H9 (cell line): Measurements from ENCODE around the gene SDK1. TPM values are rescaled to one million over a fixed set of nuclear protein-coding genes. Genes with fewer than 3 reads are reported as not detected.

ENCODE experiments used
- DNase-seq: peaks from one replicate; pipeline ENCODE4 v3.0.0-alpha.2; 2017
- H2AFZ ChIP-seq: one replicate; pipeline ENCODE4 v1.6.1; 2013; ENCODE audit warnings: mild to moderate bottlenecking, low read length, control low read depth, moderate library complexity
- H2AK5ac ChIP-seq: 2 replicates; pipeline ENCODE4 v1.6.1; 2013; ENCODE audit warnings: low read length, control low read depth, mixed read lengths; ENCODE audit not compliant: insufficient read length
- H2BK120ac ChIP-seq: one replicate; pipeline ENCODE4 v1.6.1; 2013; ENCODE audit warnings: low read depth, mild to moderate bottlenecking, low read length, control low read depth, inconsistent platforms; ENCODE audit not compliant: poor library complexity, severe bottlenecking
- H2BK12ac ChIP-seq: 2 replicates; pipeline ENCODE4 v1.6.1; 2013; ENCODE audit warnings: low read length, control low read depth, mixed read lengths, low read depth; ENCODE audit not compliant: insufficient read length
- H2BK15ac ChIP-seq: 2 replicates; pipeline ENCODE4 v1.6.1; 2013; ENCODE audit warnings: low read depth, low read length, control low read depth
- H2BK20ac ChIP-seq: one replicate; pipeline ENCODE4 v1.6.1; 2013; ENCODE audit warnings: low read depth, mild to moderate bottlenecking, low read length, control low read depth, inconsistent platforms; ENCODE audit not compliant: poor library complexity, severe bottlenecking
- H2BK5ac ChIP-seq: 2 replicates; pipeline ENCODE4 v1.6.1; 2013; ENCODE audit warnings: low read length, control low read depth, mixed read lengths; ENCODE audit not compliant: insufficient read length
- H3K14ac ChIP-seq: 2 replicates; pipeline ENCODE4 v1.6.1; 2013; ENCODE audit warnings: low read length, control low read depth; ENCODE audit not compliant: insufficient read depth
- H3K18ac ChIP-seq: 2 replicates; pipeline ENCODE4 v1.6.1; 2013; ENCODE audit warnings: low read depth, mild to moderate bottlenecking, mixed read lengths, low read length, control low read depth; ENCODE audit not compliant: insufficient read length
- H3K23ac ChIP-seq: 2 replicates; pipeline ENCODE4 v1.6.1; 2013; ENCODE audit warnings: low read length, control low read depth, mixed read lengths, low read depth; ENCODE audit not compliant: insufficient read length
- H3K23me2 ChIP-seq: 2 replicates; pipeline ENCODE4 v1.6.1; 2013; ENCODE audit warnings: low read depth, mild to moderate bottlenecking, mixed read lengths, low read length, control low read depth; ENCODE audit not compliant: insufficient read length, poor library complexity, severe bottlenecking
- H3K27ac ChIP-seq: 2 replicates; pipeline ENCODE4 v1.5.1; 2013; ENCODE audit warnings: low read length, control low read depth, mixed read lengths, low read depth; ENCODE audit not compliant: insufficient read length
- H3K27me3 ChIP-seq: 2 replicates; pipeline ENCODE4 v1.6.1; 2013; ENCODE audit warnings: low read length, control low read depth, inconsistent platforms; ENCODE audit not compliant: insufficient read depth
- H3K4ac ChIP-seq: 2 replicates; pipeline ENCODE4 v1.6.1; 2013; ENCODE audit warnings: low read depth, mild to moderate bottlenecking, control low read depth, inconsistent platforms, low read length, moderate library complexity
- H3K4me1 ChIP-seq: 2 replicates; pipeline ENCODE4 v1.6.1; 2013; ENCODE audit warnings: low read length, control low read depth, inconsistent platforms; ENCODE audit not compliant: insufficient read depth
- H3K4me2 ChIP-seq: 2 replicates; pipeline ENCODE4 v1.6.1; 2013; ENCODE audit warnings: low read length, control low read depth, mixed read lengths; ENCODE audit not compliant: insufficient read length, insufficient read depth
- H3K56ac ChIP-seq: 2 replicates; pipeline ENCODE4 v1.6.1; 2013; ENCODE audit warnings: low read depth, mild to moderate bottlenecking, mixed read lengths, low read length, control low read depth; ENCODE audit not compliant: insufficient read length
- H3K79me1 ChIP-seq: 2 replicates; pipeline ENCODE4 v1.6.1; 2013; ENCODE audit warnings: low read depth, mild to moderate bottlenecking, moderate library complexity, low read length, control low read depth, inconsistent platforms; ENCODE audit not compliant: insufficient read depth, poor library complexity, severe bottlenecking
- H3K79me2 ChIP-seq: 2 replicates; pipeline ENCODE4 v1.6.1; 2013; ENCODE audit warnings: low read length, control low read depth, inconsistent platforms; ENCODE audit not compliant: insufficient read depth
- H3K9ac ChIP-seq: 2 replicates; pipeline ENCODE4 v1.6.1; 2013; ENCODE audit warnings: low read length, control low read depth, mixed read lengths; ENCODE audit not compliant: insufficient read length; ENCODE audit errors: extremely low read depth
- H3K9me3 ChIP-seq: one replicate; pipeline ENCODE4 v1.6.1; 2013; ENCODE audit warnings: low read depth, low read length, inconsistent platforms; ENCODE audit not compliant: control insufficient read depth
- H3T11ph ChIP-seq: one replicate; pipeline ENCODE4 v1.6.1; 2013; ENCODE audit warnings: mild to moderate bottlenecking, low read length, control low read depth, inconsistent platforms
- H4K20me1 ChIP-seq: one replicate; pipeline ENCODE4 v1.6.1; 2013; ENCODE audit not compliant: control insufficient read depth, insufficient read length, insufficient read depth
- H4K5ac ChIP-seq: 2 replicates; pipeline ENCODE4 v1.6.1; 2013; ENCODE audit warnings: low read depth, mild to moderate bottlenecking, mixed read lengths, low read length, control low read depth; ENCODE audit not compliant: insufficient read length
- H4K8ac ChIP-seq: replicated peaks from 2 replicates; pipeline ENCODE4 v1.6.1; 2013; ENCODE audit warnings: low read length, control low read depth, mixed read lengths, low read depth; ENCODE audit not compliant: insufficient read length
- H4K91ac ChIP-seq: 2 replicates; pipeline ENCODE4 v1.6.1; 2013; ENCODE audit warnings: low read depth, mild to moderate bottlenecking, moderate library complexity, mixed read lengths, low read length, control low read depth; ENCODE audit not compliant: insufficient read length
- H3K27ac Mint-ChIP-seq, 3 experiments: 2 replicates in 2 of 3; 3 replicates in 1 of 3; pipeline ENCODE4 v1.8.0; 2020 to 2021; ENCODE audit warnings: mixed read lengths in 3 of 3, mild to moderate bottlenecking in 1 of 3, moderate library complexity in 1 of 3
- H3K27me3 Mint-ChIP-seq: 2 replicates; pipeline ENCODE4 v1.8.0; 2021; ENCODE audit warnings: low read depth, mild to moderate bottlenecking, moderate library complexity, mixed read lengths
- H3K36me3 Mint-ChIP-seq, 3 experiments: 2 replicates in 2 of 3; 3 replicates in 1 of 3; pipeline ENCODE4 v1.8.0; 2020 to 2021; ENCODE audit warnings: low read depth in 3 of 3, mixed read lengths in 3 of 3; ENCODE audit not compliant: insufficient read depth in 1 of 3
- H3K4me1 Mint-ChIP-seq, 2 experiments: 2 replicates each; pipeline ENCODE4 v1.8.0; 2020; ENCODE audit warnings: mixed read lengths in 2 of 2
- H3K4me3 Mint-ChIP-seq, 2 experiments: 2 replicates in 1 of 2; 3 replicates in 1 of 2; pipeline ENCODE4 v1.8.0; 2020 to 2021; ENCODE audit warnings: mild to moderate bottlenecking in 2 of 2, mixed read lengths in 2 of 2, moderate library complexity in 1 of 2
- H3K9me3 Mint-ChIP-seq, 2 experiments: 2 replicates in 1 of 2; 3 replicates in 1 of 2; pipeline ENCODE4 v1.8.0; 2020; ENCODE audit warnings: mild to moderate bottlenecking in 2 of 2, mixed read lengths in 2 of 2, moderate library complexity in 1 of 2
- WGBS: extraction: QIAGEN DNeasy Blood & Tissue Kit; methylation state at CpG from one replicate; pipeline ENCODE4 v1.1.7; 2013; ENCODE audit warnings: missing lambda C conversion rate, low lambda C conversion rate, mixed read lengths; ENCODE audit not compliant: insufficient read length; ENCODE audit errors: extremely low coverage; 5-methylcytosine and 5-hydroxymethylcytosine counted together
- total RNA-seq: library from RNA; stranded (reverse); gene quantifications from 2 replicates; pipeline ENCODE4 v1.2.1, GENCODE V29; 2021
- TF ChIP-seq, protein P1 (sequence below): fragments of 200-600 bp; sonication (generic); conservative IDR thresholded peaks from 3 replicates; pipeline ENCODE4 v1.8.0; 2021; ENCODE audit warnings: antibody characterized with exemption, mild to moderate bottlenecking

Gene SDK1
- total RNA-seq, 1 experiment from 2014 or later: 8.7 TPM

DNA sequence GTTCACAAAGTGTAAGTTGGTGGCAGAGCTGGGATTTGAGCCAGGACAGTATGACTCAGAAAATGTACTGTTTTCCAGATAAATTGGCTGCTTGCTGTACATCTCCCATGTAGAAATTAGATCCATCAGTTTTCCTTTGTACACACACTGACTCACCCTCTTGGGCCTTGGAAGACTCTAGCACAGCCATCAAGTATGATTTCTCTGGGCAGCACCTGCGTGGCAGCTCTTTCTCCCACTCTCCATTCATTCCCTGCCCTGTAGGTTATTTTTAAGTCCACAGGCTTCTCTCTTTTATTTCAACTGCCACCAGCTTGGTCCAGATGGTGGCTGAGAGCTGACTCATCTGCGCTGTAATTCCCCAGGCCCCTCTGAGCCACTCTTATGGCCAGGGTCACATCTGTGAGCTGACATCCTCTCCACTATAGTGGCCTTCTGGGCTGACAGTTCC lies 28.3 kb upstream of the SDK1 start:
- Histone ChIP-seq H2BK15ac (no peak overlapping the region), H3T11ph (no peak overlapping the region), H2AFZ (no peak overlapping the region), H3K27ac (no peak overlapping the region), H3K27me3 (no peaks in the 10 kb centered on the region), H3K9ac (no peak overlapping the region), H4K8ac (no peak overlapping the region), H3K4ac (no peak overlapping the region), H3K23me2 (no peaks in the 10 kb centered on the region), H3K9me3 (no peaks in the 10 kb centered on the region), H3K14ac (no peak overlapping the region), H3K56ac (no peak overlapping the region), H2BK120ac (no peak overlapping the region), H3K79me1 (no peaks in the 10 kb centered on the region), H4K5ac (no peak overlapping the region), H3K4me1 (no peaks in the 10 kb centered on the region), H3K4me2 (no peak overlapping the region), H3K18ac (no peak overlapping the region), H2BK20ac (no peak overlapping the region), H2AK5ac (no peak overlapping the region), H3K79me2 (no peaks in the 10 kb centered on the region), H3K23ac (no peak overlapping the region), H4K91ac (no peak overlapping the region), H2BK5ac (no peak overlapping the region), H4K20me1 (no peaks in the 10 kb centered on the region), H2BK12ac (no peak overlapping the region)
- Mint-ChIP-seq H3K4me1 (peaks cover 0 to 3% of the 10 kb centered on the region in 2 experiments; a peak in 1 of 4 replicates), H3K36me3 (no peaks in the 10 kb centered on the region), H3K27ac (no peak overlapping the region), H3K27me3 (no peaks in the 10 kb centered on the region; the same call in none of the 2 replicates), H3K9me3 (peaks cover 0 to 4% of the 10 kb centered on the region in 2 experiments; a peak in 1 of 5 replicates), H3K4me3 (no peak overlapping the region)
- TF ChIP-seq, protein P1, sequence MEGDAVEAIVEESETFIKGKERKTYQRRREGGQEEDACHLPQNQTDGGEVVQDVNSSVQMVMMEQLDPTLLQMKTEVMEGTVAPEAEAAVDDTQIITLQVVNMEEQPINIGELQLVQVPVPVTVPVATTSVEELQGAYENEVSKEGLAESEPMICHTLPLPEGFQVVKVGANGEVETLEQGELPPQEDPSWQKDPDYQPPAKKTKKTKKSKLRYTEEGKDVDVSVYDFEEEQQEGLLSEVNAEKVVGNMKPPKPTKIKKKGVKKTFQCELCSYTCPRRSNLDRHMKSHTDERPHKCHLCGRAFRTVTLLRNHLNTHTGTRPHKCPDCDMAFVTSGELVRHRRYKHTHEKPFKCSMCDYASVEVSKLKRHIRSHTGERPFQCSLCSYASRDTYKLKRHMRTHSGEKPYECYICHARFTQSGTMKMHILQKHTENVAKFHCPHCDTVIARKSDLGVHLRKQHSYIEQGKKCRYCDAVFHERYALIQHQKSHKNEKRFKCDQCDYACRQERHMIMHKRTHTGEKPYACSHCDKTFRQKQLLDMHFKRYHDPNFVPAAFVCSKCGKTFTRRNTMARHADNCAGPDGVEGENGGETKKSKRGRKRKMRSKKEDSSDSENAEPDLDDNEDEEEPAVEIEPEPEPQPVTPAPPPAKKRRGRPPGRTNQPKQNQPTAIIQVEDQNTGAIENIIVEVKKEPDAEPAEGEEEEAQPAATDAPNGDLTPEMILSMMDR: no peak
- DNase-seq: no peak
- no CpG with 5 or more reads among the region's 2 CpGs for whole genome bisulfite sequencing
